H1 (cell line): ENCODE results near the gene OR5B21.

Experiments used
- CEBPB ChIP-seq: IDR thresholded peaks from 2 replicates; pipeline ENCODE4 v1.6.1; 2012; ENCODE audit warnings: low read depth, low read length
- CTCF ChIP-seq, 3 experiments: IDR thresholded peaks; 1 replicate in 2 of 3; 2 replicates in 1 of 3; pipeline versions ENCODE4 v1.5.1 to v1.6.1; 2011; ENCODE audit warnings: low read length in 3 of 3, mild to moderate bottlenecking in 3 of 3, inconsistent platforms in 2 of 3, low read depth in 1 of 3, moderate library complexity in 1 of 3; ENCODE audit not compliant: insufficient read depth in 1 of 3; ENCODE audit errors: control extremely low read depth in 1 of 3
- EGR1 ChIP-seq: IDR thresholded peaks from 2 replicates; pipeline ENCODE4 v1.6.1; 2011; ENCODE audit warnings: low read depth, low read length, borderline replicate concordance
- HDAC2 ChIP-seq, 2 experiments: fragments of 300-600 bp in 1 of 2; sonication (generic) in 1 of 2; IDR thresholded peaks; 2 replicates each; pipeline ENCODE4 v1.6.1; 2011 to 2012; ENCODE audit warnings: low read depth in 2 of 2, low read length in 2 of 2, mild to moderate bottlenecking in 2 of 2, moderate library complexity in 2 of 2, borderline replicate concordance in 1 of 2, inconsistent platforms in 1 of 2
- POLR2A ChIP-seq, 2 experiments: IDR thresholded peaks; 1 replicate in 1 of 2; 2 replicates in 1 of 2; pipeline ENCODE4 v1.6.1; 2011; ENCODE audit warnings: low read depth in 2 of 2, low read length in 2 of 2, mild to moderate bottlenecking in 2 of 2; ENCODE audit errors: control extremely low read depth in 1 of 2
- POLR2AphosphoS5 ChIP-seq: IDR thresholded peaks from 2 replicates; pipeline ENCODE4 v1.6.1; 2011; ENCODE audit warnings: low read depth, low read length
- RAD21 ChIP-seq, 2 experiments: IDR thresholded peaks in 1 of 2; conservative IDR thresholded peaks in 1 of 2; 2 replicates each; pipeline ENCODE4 v1.6.1; 2011; ENCODE audit warnings: low read depth in 2 of 2, low read length in 2 of 2, improper control_type of control experiment in 1 of 2, inconsistent platforms in 1 of 2, mild to moderate bottlenecking in 1 of 2, moderate library complexity in 1 of 2
- RFX5 ChIP-seq: IDR thresholded peaks from 2 replicates; pipeline ENCODE4 v1.6.1; 2011; ENCODE audit warnings: low read depth, low read length, improper control_type of control experiment, borderline replicate concordance
- YY1 ChIP-seq: IDR thresholded peaks from 2 replicates; pipeline ENCODE4 v1.6.1; 2011; ENCODE audit warnings: low read depth, mild to moderate bottlenecking, low read length

- TF ChIP-seq POLR2AphosphoS5 (no peak), HDAC2 (IDR thresholded peaks at IDR 0.05; ENCODE audit: borderline replicate concordance in 1 of 2, low read depth in 2 of 2, low read length in 2 of 2) (no peak), YY1 (no peak), CTCF (IDR thresholded peaks at IDR 0.05; ENCODE audit: control extremely low read depth in 1 of 3, insufficient read depth in 1 of 3, low read depth in 1 of 3, low read length in 3 of 3) (no peak), CEBPB (no peak), RFX5 (no peak), EGR1 (no peak), POLR2A (IDR thresholded peaks at IDR 0.05; ENCODE audit: control extremely low read depth in 1 of 2, low read depth in 2 of 2, low read length in 2 of 2) (no peak), RAD21 (IDR thresholded peaks at IDR 0.05 in 1 of 2, conservative IDR thresholded peaks at IDR 0.05 in 1 of 2; ENCODE audit: low read depth in 2 of 2, low read length in 2 of 2) (no peak)
Measured at GRCh38 chr11:58493676-58494075, 14.2 kb downstream of the OR5B21 start.
